Gastroesophageal sphincter (tissue), 4 donors: ENCODE results near the gene KLF3. TPM values are rescaled to one million over a fixed set of nuclear protein-coding genes. Genes with fewer than 3 reads are reported as not detected.

Experiments used
- ATAC-seq: fragments of 150-250 bp; one replicate; pipeline ENCODE4 v1.9.1; 2016; ENCODE audit warnings: mild to moderate bottlenecking, moderate library complexity
- H3K27ac ChIP-seq, 4 donors: fragments of 200-600 bp; sonication (generic) in 3 of 4; 1 replicate in 3 of 4; 2 replicates in 1 of 4; pipeline ENCODE4 v1.5.1; 2016 to 2019
- H3K27me3 ChIP-seq: fragments of 200-600 bp; sonication (generic); one replicate; pipeline ENCODE4 v1.5.1; 2019
- H3K36me3 ChIP-seq, 2 donors: fragments of 200-600 bp; sonication (generic); one replicate each; pipeline ENCODE4 v1.5.1; 2019; ENCODE audit warnings: control low read depth in 1 of 2
- H3K4me1 ChIP-seq, 3 donors: fragments of 200-600 bp; sonication (generic); 1 replicate in 2 of 3; 2 replicates in 1 of 3; pipeline ENCODE4 v1.5.1; 2016 to 2019; ENCODE audit warnings: control low read depth in 2 of 3
- H3K4me3 ChIP-seq, 2 donors: fragments of 200-600 bp; sonication (generic); one replicate each; pipeline ENCODE4 v1.5.1; 2019; ENCODE audit warnings: mild to moderate bottlenecking in 1 of 2, moderate library complexity in 1 of 2
- H3K9me3 ChIP-seq, 3 donors: fragments of 200-600 bp; sonication (generic); one replicate each; pipeline ENCODE4 v1.5.1; 2017 to 2019; ENCODE audit warnings: control low read depth in 2 of 3
- CTCF ChIP-seq, 4 experiments: fragments of 200-600 bp in 2 of 4; fragments of 450-650 bp in 2 of 4; sonication (generic) in 1 of 4; IDR thresholded peaks; one replicate each; pipeline ENCODE4 v1.5.1; 2017 to 2019; ENCODE audit warnings: antibody characterized with exemption in 4 of 4, mild to moderate bottlenecking in 2 of 4, moderate library complexity in 2 of 4
- EP300 ChIP-seq: sonication (generic); formaldehyde crosslinking; IDR thresholded peaks from one replicate; pipeline ENCODE4 v1.6.1; 2017; ENCODE audit warnings: antibody characterized with exemption, mild to moderate bottlenecking
- POLR2A ChIP-seq, 2 donors: fragments of 450-650 bp; IDR thresholded peaks; one replicate each; pipeline ENCODE4 v1.6.1; 2017; ENCODE audit warnings: antibody characterized with exemption in 2 of 2, mild to moderate bottlenecking in 2 of 2, moderate library complexity in 1 of 2
- POLR2AphosphoS5 ChIP-seq: sonication (generic); formaldehyde crosslinking; IDR thresholded peaks from one replicate; pipeline ENCODE4 v1.6.1; 2017; ENCODE audit warnings: antibody characterized with exemption
- WGBS, 2 donors: methylation state at CpG; one replicate each; pipeline ENCODE4 v1.1.5; 2018; ENCODE audit warnings: low coverage in 1 of 2; 5-methylcytosine and 5-hydroxymethylcytosine counted together
- total RNA-seq, 4 donors: library from RNA; depleted of rRNA; stranded (reverse); fragments of >200 nt; gene quantifications; one replicate each; pipeline ENCODE4 v1.1.0, GENCODE V29; 2016

Gene KLF3
- total RNA-seq, 4 donors from 2014 or later, result 40.0 to 55.5 (median 43.5) TPM

DNA sequence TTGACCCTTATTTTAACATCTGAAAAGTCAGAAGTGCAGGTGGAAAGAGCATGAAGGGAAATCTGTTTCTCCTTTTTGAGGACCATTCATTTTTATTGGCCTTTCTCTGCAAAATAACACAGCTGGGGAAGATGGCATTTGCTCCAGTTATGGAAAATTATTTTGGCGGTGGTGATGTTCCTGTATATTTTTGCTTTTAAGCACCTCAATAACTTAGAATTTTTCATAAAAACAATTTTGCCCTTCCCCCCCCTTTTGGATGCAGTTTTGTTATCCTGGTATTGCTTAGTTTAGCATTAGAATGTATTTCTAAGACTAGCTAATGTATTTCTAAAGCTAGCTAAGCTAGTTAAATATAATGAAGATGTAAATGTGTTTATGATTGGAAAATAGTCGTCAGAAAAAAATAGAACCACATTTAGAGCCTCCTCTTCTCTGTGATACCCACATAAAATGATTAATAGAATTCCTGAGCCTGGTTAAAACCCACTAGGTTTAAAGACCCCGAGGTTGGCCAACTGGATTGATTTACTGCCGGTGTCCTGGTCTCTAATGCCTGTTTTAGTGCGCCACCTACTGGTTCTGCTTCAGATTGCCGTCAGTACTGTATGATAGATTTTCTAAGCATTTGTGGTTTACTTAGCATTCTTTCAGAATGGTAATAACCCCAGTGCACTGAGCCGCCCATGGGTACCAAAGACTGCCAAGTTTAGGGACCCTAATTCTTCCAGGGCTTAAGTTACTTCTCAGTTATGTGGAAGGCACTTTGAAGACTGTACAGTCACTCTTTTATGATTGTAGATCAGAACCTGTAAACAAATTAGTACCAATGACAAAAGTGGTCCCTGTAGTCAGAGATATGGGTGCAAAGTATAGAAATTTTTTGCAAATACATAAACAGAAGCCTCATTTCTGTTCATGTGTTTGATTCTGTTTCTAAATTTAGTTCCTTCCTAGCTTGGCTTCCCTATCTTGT, 11.4 kb downstream of the KLF3 start:
- no peak overlapping the region for H3K4me3 ChIP-seq
- no peaks in the 10 kb centered on the region for H3K9me3 ChIP-seq
- TF ChIP-seq POLR2A (IDR thresholded peaks at IDR 0.05) (no peak), EP300 (no peak), POLR2AphosphoS5 (peak; percentile 33), CTCF (IDR thresholded peaks at IDR 0.05) (peak; percentile 88 to 95 (median 90))
- H3K27me3 ChIP-seq, result no peaks in the 10 kb centered on the region
- H3K27ac ChIP-seq, result peak overlapping the region; percentile 52 to 100 (median 93)
- ATAC-seq, result peak; percentile 21
- H3K4me1 ChIP-seq, result peaks cover 46 to 100% (median 68%) of the 10 kb centered on the region in 3 donors
- H3K36me3 ChIP-seq, result peaks cover 0 to 3% of the 10 kb centered on the region in 2 donors
- WGBS, 2 donors, result 2 to 5% methylated on average over 7 of the region's 7 CpGs

DNA sequence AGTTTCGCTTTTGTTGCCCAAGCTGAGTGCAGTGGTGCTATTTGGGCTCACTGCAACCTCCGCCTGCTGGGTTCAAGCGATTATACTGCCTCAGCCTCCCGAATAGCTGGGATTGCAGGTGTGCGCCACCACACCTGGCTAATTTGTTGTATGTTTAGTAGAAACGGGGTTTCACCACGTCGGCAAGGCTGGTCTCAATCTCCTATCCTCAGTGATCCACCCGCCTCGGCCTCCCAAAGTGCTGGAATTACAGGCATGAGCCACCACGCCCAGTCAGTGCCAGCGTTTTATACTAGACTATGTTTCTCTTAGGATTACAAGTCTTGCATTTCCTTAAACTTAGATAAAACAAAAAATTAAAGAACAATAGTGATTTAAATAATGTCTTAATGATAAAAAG, 13.0 kb downstream of the KLF3 start:
- Histone ChIP-seq H3K4me3 (no peak overlapping the region), H3K27me3 (no peaks in the 10 kb centered on the region), H3K27ac (peak overlapping the region in 2 of 4 donors; percentile 99 to 100), H3K9me3 (no peaks in the 10 kb centered on the region), H3K4me1 (peaks cover 42 to 100% (median 61%) of the 10 kb centered on the region in 3 donors), H3K36me3 (peaks cover 0 to 17% of the 10 kb centered on the region in 2 donors)
- WGBS, 2 donors, result 76 to 84% methylated on average over 6 to 10 of the region's 12 CpGs
- TF ChIP-seq CTCF (IDR thresholded peaks at IDR 0.05) (no peak), POLR2A (IDR thresholded peaks at IDR 0.05) (no peak), POLR2AphosphoS5 (no peak), EP300 (no peak)
- no peak for ATAC-seq

DNA sequence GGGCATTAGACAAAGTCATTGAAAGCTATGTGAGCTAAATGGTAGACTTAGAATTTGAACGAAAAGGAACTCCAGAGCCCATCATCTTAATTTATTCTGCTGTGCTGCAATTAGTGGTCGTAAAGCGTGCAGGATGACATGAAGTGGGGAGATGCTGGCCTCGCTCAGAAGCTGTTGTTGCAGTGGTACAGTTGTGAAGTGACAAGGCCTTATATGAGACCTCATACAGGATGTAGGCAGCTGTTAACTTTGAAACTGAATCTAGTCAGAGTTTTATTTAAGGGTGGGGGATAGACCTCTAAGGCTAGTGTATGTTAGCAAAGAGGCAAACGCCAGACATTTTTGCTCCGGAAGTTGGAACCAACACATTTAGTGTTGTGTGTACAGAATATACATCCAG, 13.4 kb downstream of the KLF3 start:
- Histone ChIP-seq H3K27ac (peak overlapping the region in 3 of 4 donors; percentile 47 to 100 (median 99)), H3K27me3 (no peaks in the 10 kb centered on the region), H3K9me3 (no peaks in the 10 kb centered on the region), H3K36me3 (peaks cover 0 to 18% of the 10 kb centered on the region in 2 donors), H3K4me1 (peaks cover 40 to 100% (median 61%) of the 10 kb centered on the region in 3 donors), H3K4me3 (no peak overlapping the region)
- 50 to 72% methylated on average over 6 of the region's 6 CpGs for WGBS, 2 donors
- no peak for ATAC-seq
- TF ChIP-seq EP300 (no peak), POLR2A (IDR thresholded peaks at IDR 0.05) (no peak), CTCF (IDR thresholded peaks at IDR 0.05) (no peak), POLR2AphosphoS5 (no peak)

GRCh38 chr4:38678078-38678477, 14.1 kb downstream of the KLF3 start:
- Histone ChIP-seq H3K4me1 (peaks cover 37 to 100% (median 60%) of the 10 kb centered on the region in 3 donors), H3K9me3 (no peaks in the 10 kb centered on the region), H3K27ac (peak overlapping the region in 3 of 4 donors; percentile 47 to 100 (median 99)), H3K36me3 (peaks cover 0 to 18% of the 10 kb centered on the region in 2 donors), H3K4me3 (no peak overlapping the region), H3K27me3 (no peaks in the 10 kb centered on the region)
- TF ChIP-seq POLR2A (IDR thresholded peaks at IDR 0.05) (no peak), POLR2AphosphoS5 (peak; percentile 73), EP300 (no peak), CTCF (IDR thresholded peaks at IDR 0.05) (no peak)
- WGBS, 2 donors, result 36 to 40% methylated on average over 1 to 5 of the region's 5 CpGs
- ATAC-seq, result peak; percentile 73
